ENCODE measurements around the gene PLEKHA6.
A peak's percentile ranks its signal among the peaks of the same experiment; 100 is the strongest.

Gene PLEKHA6

DNA sequence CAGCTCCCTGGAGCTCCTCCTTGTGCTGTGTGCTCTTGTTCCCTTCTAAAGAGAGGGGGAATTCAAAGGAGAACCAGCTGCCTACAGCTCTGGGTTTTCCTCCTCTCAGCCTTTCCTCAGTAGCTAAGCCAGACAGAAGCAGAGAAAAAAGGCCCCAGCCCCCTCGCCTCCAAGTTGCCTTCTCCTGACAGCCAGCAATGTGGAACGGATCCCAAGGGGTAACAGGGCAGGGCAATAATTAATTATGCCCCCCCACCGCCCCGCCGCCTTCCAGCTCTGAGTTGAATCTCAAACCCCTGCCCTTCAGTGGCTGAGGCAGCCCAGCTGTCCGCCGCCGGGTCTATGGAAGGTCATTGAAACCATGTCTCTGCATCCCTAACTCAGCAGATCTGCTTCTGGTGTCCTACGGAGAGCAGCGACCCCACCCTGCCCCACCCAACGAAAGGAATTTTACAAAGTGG is 76.9 kb downstream of the PLEKHA6 start:
- DNase-seq, result no peak

DNA sequence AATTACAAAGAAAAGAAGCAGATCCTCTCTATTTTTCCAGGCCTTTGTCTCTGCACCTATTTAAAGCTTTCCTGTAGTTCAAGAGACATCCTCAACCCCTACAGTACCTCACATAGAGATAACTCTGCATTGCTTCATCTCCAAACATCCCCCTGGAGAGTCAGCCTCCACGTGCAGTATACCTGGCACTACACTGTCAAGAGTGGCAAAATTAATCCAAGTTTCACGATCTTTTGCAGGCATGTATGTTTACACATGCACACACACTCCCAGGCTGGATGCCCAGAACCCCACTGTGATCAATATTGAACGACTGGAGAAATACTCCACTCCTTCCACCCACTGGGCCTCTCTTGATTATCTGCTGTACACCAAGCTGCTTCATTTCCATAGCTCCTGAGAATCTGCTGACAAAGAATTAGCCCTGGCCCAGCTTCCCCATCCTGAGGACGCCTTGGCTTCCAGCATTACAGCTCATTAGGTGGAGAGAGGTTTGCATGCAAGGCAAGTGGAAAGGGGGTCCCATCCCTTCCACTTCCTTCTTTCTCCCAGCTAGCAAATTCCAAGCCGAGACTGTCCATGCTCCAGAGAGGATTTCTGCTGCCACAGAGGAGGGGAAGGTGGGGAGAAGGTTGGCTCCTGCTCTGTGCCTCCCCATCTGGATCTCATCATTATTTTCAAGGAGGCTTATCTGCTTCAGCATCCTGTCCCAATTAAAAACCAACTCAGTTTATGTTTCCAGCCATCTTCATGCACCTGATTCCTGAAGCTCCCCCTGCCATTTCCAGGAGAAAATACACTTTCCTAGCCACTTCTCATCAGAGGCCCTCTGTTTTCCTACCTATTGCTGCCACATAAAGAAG is 79.4 kb downstream of the PLEKHA6 start:
- DNase-seq, result no peak

DNA sequence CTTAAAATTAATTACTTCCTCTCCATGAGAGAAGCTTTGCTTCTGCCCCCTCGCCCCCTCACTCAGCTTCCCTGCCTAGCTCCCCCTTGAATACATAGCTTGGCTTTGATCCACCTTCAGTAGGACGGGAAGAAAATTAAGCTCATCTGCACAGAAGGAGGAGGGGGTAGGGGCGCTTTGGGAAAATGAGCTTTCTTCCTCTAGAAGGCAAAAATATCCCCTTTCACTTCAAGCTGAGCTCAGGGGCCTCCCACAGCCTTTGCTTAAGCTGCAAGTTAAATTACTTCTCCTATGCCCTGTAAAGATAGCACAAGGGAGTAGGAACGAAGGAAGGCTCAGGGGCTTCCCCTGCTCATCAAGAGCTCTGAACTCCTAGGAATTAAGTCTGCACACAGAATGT is 80.8 kb downstream of the PLEKHA6 start:
- no peak for DNase-seq

DNA sequence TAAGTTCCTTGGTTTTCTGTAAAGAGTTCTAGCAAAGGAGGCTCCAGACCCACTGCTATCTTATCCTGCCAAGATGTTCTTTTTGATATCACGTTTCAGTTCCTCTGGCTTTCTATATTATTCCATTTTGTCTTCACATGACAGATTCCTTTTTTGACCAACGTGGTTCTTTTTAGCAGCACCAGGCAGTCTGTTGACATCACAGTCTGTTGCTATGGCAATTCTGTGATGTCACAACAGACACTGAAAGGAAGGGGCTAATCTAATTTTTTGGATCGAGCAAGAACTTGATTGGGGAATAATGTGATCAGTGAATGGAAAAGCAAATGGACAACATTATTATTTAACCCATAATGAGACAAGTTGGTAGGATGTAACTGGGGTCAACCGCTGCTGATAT is 81.5 kb downstream of the PLEKHA6 start:
- no peak for DNase-seq

DNA sequence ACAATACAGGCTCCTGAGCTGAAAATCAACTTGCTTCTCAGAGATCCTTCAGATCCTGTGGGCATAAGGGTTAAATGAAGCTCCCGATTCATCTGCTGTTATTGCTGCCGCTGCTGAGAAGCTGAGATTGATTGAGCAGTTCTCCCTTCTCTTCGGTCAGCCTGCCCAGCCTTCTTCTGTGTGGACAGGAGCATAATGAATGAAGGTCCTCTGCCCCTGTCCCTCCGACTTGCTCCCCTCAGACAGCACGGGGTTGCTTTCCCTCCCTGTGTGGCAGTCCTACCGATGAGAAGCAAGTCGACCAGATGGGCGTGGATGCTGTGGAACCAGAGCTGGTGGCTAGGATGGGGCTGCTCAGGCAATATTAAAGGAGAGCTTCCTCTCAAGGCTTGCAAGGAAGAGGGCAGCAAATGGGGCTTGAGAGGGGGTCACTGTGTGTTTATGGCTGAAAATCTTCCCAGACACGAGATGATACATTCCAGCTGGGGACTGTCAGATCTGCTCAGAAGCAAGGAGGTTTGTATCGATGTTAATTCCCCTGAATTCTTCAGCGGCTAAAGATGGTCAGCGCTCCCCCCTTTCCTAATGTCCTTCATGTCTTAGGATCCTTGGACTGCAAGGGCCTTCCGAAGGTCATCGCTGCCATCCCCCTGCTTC is 82.0 kb downstream of the PLEKHA6 start:
- no peak for DNase-seq

DNA sequence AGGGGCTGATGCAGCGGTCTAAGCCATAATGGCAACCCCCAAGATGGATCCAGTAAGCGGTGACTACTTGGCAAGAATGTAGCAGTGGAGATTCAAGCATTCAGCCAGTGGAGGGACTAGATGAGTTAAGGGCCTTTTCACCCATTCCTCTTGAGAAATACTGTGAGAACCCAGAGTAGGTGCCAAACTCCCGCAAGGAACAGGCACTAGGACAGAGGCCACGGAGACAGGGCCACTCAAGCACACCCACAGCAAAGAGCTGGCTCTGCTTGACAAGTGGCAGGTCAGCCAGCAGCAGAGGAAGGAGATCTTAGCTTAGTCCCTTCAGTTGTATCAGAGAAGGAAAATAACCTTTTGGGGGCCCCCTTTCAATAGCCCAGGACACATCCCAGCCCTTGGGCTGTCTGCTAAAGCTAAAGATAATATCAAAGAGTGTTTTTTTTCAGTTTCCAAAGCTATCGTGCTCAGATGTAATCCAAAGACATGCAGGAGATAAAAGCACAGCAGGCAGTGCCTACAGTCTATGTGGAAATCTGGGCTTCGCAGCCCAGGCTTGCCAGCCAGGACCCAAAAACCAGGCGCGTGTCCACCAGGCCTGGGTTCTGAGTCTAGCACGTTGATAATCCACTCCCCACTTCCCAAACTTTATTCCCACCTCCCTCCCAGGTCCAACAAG is 83.9 kb downstream of the PLEKHA6 start:
- DNase-seq, result no peak

DNA sequence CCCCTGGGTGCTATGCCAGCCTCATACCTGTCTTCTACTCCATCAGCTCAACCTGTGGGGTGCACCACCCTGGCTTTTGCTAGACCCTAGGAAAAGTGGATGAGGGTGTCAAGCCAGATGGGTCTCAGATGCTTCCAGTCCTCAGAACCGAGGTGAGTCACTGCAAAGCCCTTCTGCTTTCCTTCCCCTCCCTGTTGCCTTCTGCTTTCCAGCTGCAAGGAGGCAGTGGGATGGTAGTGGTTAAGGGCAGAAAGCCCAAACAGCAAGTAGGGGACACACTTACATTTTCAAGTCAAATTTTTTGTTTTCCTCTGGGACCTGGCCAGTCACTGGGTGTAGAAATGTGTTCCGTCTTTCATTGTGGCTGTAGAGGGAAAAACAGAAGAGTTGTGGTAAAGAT is 85.3 kb downstream of the PLEKHA6 start:
- DNase-seq, result no peak

DNA sequence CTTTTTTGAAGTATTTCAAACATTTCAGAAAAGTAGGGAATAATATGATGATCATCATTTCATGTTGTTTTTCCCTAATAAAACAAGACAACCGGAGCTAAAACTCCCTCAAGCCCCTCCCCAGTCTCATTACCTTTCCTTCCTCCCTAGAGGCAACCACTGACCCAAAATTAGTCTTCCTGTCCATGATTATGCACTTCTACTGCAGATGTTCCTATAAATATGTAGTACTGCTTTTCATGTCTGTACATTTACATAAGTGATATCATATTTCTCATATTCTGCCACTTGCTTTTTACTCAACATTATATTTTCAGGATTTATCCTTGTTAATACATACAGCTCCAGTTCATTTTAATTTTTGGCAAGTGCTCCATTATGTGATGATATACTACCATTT is 87.2 kb downstream of the PLEKHA6 start:
- DNase-seq, result no peak

DNA sequence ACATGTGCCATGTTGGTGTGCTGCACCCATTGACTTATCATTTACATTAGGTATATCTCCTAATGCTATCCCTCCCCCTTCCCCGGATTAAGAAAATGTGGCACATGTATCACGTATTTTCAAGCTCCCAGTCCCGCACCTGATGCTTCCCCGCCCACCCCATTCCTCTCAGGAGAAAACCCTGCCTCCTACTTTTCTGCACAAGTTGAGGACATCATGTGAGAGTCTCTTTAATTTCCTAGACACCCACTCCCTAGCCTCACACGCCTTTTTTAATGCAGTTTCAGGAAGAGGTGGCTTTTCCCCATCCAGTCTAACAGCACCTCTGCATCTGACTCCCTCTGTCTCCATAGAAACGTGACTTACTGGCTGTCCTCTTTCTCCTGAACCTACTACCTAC is 87.8 kb downstream of the PLEKHA6 start:
- no peak for DNase-seq

DNA sequence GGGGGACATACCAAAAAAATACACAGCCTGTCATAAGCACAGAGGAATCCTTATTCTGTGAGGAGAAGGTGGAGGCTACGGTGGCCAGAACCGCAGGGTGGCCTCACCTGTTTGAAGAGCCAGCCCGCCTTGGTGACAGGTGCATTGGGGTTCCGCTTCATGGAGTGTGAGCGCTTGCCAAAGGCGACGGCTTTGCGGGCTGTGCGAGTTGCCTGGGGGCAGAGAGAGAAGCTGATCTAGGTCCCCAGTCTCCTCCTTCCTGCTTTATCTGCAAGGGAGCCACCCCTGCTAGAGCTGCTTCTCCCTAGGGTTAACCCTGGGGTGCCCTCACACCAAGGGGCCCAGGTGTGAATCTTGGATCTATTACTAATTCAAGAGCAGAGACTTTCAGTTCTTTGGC is 91.6 kb downstream of the PLEKHA6 start:
- peak; percentile 18 for DNase-seq

DNA sequence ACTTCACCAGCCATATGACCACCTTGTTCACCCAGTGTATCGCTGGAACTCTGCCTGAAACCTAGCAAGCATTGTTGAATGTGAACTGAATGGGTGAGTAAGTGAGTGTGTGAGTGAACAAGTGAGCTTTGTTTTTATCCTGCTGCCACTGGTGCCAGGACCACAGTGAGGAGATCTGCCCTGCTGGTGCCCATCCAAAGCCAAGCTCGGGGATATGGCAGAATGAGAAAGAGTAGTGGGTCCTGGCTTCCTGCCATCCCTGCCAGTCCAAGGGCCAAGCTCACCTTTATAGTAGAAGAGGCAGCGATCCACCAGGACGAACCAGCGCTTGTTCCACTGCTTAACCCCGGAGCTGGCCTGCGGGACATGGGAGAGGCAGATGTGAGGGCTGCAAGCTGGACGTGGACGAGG is 92.5 kb downstream of the PLEKHA6 start:
- DNase-seq, result no peak

DNA sequence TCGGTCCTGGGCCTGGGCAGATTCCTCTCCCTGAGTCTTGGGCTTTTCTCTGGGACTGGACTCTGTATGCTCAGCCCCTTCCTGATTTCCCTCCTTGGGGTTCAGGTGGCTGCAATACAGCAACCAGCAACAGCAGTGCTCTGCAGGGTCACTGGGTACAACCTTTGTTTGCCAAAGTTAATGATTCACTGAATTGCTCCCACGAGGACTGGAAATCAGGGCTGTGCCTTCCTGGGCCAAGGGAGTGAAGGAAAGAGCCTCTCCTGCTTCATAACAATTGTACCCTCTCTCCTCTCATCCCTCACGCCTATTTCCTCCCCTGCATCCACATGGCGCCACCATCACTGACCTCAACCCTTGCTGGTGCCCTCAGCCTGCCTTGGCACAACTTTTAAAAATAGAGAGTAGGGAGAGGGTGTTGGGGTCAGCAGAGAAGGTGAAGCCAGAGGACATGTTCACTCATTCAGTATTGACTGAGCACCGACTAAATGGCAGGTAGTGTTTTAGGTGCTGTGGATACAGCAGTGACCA is 93.2 kb downstream of the PLEKHA6 start:
- DNase-seq, result no peak

DNA sequence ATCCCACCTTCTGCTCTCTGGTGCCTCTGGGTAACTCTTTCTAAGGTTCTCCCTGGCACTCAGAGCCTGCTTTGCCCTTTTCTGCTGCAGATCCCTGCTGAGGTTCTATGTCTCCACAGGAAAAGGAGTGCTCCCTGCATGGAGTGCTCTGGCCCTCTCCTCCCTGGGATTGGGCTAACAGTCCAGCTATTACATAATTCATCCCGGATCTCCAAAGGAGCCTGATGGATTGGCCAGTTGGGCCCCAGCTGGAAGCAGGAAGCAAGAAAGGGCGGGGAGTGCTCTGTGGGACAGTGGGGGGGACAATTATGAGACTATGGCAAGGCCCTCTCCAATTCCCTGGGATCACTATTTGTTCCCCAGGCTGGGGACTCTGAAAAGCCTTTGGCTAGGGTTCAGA is 94.1 kb downstream of the PLEKHA6 start:
- DNase-seq, result no peak

DNA sequence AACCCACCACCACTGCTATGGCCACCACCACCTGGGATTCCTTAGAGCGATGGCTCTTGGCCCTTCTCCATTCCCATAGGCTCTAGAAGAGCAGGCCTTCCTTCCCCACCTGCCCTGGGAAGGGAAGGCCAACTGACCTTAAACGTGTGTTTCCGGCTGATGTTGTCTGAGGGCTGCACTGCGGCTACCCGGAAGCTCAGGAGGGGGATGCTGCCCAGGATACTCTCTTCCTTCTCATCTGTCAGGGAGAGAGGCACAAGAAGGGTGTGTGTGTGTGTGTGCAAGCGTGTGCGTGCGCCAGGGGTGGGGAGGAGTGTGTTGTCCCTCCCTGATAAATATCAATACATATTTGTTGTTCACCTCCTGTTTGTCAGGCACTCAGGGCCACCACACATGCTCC is 94.9 kb downstream of the PLEKHA6 start:
- no peak for DNase-seq

DNA sequence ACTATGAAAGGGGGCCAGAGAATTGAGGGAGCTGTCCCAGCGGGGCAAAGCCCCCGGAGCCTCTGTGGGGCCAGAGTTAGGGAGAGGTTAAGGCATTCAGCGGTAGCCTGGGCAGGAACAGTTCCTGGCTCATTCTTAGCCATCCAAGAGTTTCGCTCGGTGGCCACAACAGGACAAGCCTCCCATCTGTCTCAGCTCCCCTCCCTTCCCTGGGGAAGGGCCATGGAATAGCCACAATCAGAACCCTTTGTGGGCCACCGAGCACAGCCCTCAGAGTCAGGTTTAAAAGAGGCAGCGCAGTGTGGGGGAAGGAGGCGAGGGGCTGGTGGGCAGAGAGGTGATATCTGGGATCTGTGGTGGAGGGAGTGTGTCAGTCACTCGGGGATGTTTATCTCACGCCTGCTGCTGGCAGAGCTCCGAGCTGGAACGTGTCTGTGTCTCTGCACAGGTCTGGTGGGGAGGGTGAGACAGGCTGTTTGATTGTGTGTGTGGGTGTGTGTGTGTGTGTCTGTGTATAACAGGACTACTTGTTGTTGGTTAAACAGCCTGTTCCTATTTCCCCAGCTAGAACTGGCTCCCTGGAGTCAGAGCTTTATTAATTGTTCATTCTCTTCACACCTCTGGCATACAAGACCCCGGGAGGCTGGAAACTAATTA is 96.3 kb downstream of the PLEKHA6 start:
- no peak for DNase-seq

DNA sequence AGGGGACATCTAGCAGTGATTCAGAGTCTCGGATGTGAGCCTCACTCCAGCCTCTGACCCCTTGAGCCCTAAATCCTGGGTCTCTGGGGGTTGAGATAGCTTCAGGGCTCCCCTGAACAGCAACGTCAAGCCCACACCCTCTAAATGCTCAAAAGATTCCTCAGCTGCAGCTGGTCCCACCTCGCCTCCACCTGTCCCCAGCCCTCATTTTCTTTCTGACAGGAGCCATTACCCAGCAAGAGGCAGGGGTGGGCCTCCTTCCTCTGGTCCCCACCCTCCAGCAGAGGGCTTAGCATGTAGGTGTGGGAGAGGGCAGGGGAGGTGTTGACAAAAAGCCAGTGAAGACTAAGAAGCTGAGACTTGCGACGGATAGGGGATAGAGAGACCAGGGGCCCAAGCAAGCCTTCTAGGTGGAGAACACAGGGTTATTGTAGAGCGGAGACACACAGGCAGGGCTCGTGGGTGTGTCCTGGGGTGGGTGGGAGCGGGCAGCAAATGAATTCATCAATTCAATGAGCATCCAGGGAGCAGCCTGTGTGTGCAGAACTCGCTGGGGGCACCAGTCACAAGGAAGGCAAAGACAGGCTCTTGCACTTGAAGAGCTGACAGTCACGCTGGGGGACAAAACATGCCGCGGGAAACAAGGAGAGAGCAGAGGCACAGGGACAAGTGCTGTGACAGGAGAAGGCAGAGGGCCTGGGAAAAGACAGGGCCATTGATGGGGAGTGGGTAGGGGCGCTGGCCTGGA is 97.0 kb downstream of the PLEKHA6 start:
- DNase-seq, result no peak

DNA sequence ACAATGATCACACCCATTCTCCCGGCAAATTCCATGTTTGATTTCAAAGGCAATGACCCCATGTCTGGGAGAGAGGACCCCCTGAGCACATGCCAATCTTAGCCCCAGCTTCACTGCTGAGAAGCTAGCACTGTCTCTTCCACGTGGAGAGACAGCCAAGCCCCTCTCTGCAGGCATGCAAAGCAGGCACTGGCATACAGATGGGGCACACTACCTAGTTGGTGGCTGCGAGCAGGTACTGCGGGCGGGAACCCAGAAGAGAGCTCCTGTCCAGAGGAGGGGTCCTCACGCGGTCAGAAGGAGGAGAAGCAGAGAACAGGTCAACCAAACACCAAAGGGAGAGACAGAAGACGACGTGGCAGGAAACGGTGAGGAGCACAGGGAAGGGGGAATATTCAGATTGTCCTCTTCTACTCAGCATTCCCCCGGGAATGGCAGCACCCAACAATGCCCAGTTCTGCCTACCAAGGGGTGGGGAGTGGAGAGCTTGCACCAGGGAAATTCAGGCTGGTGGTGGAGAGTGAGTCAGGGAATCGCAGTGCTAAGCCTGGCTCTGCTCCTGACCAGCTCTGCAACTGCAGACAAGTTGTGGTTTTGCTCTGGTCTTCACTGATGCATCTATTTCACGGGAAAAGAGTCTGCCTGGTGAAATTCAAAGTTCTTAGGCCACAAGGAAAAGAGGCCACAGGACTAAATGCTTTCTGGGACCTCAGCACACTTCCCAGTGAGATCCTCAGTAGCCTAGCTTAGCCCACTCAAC is 97.8 kb downstream of the PLEKHA6 start:
- DNase-seq, result no peak

DNA sequence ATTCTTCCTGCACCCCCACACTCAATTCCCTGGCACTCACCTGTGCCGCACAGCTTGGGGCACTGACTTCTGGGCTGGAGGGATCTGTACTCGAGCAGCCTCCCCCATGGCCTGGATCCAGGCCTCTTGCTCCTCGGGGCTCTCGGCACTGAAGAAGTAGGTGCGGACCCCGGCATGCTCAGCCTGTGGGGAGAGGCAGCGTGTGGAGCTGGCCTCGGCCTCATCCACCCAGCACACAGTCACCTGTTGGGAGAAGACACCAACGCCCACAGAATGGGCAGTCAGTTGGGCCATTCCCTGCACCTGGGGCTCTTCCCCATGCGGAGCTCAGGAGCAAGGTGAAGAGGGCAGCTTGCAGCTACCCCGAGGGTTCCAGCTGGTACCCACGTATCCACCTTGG is 98.5 kb downstream of the PLEKHA6 start:
- DNase-seq, result no peak

DNA sequence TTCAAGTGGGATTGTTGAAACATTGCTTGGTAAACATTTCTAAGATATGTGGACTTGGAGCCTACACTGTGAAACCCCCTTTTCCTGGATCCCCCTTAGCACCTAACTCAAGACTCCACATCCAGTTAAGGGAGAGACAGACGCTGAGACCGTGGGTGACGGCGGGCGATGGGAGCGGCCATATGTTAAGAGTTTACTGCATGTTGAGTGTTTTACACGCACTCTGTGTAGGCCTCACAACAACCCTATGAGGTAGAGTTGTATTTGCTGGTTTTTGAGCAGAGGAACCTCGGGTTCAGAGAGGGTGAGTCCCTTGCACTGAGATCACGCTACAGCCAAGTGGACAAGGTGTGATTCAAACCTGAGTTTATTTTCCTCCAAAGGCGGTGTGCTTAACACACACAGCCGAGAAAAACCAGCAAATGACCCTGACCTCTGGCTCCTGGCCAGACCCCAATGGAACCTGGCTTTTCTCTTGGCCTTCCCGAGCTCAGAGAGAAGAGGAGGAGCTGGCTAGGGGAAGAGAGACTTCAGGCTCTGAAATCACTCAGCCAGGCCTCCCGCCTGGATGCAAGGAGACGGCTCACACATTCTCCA is 99.0 kb downstream of the PLEKHA6 start:
- no peak for DNase-seq

DNA sequence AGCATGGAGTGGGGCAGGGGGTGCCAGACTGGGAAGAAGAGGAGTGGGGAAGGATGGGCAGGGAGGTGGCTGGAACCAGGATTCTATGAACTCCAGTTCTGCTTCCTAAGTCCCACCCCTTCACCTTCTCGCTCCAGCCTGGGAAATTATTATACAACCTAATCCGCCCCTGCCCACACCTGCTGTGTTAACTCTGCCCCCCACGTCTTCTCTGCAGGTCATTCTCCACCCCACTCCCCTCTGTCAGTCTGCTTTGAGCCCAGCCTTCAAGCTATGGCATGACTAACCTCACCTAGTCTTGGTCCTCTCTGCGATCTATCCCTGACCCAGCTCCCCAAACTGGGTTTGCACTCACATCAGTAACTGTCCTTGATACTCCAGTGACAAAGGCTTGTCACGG is 99.9 kb downstream of the PLEKHA6 start:
- no peak for DNase-seq

DNA sequence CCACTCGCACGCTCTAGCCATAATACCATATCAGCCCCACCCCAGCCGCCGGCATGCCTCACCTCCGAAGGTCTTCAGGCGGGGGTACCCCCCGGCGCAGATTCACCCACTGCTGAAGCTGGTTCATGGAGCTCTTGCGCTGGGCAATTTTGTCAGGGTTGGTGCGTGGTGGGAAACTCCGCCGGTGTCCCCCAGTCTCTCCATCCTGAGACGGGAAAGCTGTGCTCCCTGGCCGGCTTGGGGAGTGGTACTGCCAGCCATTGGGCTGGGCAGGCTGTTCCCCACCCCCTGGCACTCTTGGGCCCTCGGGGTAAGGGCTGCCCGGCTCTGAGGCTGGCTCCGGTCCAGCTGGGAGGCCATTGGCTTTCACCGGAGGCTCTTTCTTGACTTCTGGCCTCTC is 100.5 kb downstream of the PLEKHA6 start:
- no peak for DNase-seq

All from NCI-H1105 treated with DMSO at 0.1 percent for 48 hours (cell line).